ENCODE results near the gene ARAP1.
A peak's percentile ranks its signal among the peaks of the same experiment; 100 is the strongest.

ARAP1 gene

GRCh38 chr11:72685560-72686480 is 66.4 kb downstream of the ARAP1 start:
- DNase-seq (ENCODE audit: low read depth in 2 of 3, low spot score in 2 of 3): peak in 2 of 3 experiments; percentile 40 to 51

DNA sequence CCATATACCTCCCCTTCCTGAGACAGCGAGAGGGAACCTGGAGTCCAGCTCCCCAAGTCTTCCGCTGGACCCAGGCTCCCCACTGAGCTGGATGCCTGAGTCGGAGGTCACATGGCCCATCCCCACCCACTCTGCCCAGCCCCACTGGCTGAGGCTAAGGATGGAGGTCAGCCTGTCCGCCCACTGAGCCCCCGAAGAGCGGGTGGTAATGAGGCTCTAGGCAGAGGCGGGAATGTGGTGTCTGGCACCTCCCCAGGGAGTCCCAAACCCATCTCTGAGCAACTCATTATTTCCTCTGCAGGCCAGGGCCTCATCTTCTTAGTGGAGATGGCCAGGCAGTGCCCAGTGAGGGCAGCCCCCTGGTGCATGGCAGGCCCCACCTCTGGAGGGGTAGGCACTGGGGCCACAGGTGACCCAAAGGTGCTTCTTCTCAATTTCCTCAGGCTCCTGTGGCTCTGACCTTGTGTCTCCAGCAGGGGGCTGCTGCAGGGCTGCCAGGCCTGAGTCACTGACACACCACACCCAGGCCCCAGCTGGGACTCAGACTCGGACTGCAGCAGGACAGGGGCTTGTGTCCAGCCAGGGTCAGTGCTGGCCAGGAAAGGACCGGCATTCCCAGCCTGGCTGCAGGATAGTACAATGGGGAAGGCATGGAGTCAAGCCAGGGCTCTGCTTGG is 67.8 kb downstream of the ARAP1 start:
- no peak for DNase-seq (ENCODE audit: low read depth in 2 of 3, low spot score in 2 of 3)

- peak; percentile 46 to 77 (median 66) for DNase-seq (ENCODE audit: low read depth in 2 of 3, low spot score in 2 of 3)
Measured at GRCh38 chr11:72683782-72684200, 68.4 kb downstream of the ARAP1 start.

DNA sequence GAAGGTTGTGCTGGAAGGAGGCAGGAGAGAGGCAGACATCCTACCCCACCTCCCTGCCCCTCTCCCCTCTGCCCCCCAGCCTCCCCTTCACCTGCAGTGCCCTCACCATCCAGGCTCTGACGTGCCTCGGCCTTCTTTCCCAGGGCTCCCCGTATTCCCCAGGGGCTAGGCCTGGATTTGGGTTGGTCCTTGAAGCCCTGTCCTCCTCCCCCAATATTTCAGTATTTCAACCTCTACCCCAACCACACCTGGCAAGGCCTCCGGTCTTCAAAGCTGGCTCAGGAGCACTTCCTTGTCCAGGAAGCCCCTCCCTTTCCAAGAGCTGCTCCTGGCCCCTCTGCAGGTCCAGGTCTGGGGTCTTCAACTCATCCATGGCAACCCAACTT is 69.4 kb downstream of the ARAP1 start:
- DNase-seq (ENCODE audit: low read depth in 2 of 3, low spot score in 2 of 3): no peak

DNA sequence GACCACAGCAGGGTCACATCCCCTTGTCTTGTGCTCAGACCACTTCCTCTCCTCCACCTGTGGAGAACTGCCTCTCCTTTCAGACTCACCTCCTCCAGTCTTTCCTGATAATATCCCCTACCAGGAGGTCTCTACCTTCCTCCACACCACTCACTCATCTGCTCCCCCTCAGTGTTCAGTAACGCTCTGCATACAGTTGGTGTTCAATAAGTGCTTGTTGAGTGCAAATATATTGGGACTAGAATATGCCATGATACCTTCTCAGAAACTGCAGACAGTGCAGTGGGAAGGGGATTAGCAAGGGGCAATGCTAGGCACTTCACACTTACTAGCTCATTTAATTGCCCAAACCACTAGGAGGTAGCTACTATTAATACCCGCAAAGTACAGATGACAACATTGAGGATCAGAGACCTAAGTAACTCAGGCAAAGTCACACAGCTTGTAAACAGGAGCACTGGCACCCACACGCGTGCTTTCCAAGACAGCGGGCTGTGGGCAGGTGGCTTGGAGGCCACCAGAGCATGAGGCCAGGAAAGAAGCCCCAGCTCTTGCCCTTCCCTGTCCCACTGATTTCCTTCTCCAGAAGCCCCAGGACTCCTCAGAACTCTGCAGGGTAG is 69.9 kb downstream of the ARAP1 start:
- DNase-seq (ENCODE audit: low read depth in 2 of 3, low spot score in 2 of 3): no peak

GRCh38 chr11:72681226-72682153 is 70.7 kb downstream of the ARAP1 start:
- no peak for DNase-seq (ENCODE audit: low read depth in 2 of 3, low spot score in 2 of 3)

GRCh38 chr11:72680624-72681158 is 71.5 kb downstream of the ARAP1 start:
- no peak for DNase-seq (ENCODE audit: low read depth in 2 of 3, low spot score in 2 of 3)

DNA sequence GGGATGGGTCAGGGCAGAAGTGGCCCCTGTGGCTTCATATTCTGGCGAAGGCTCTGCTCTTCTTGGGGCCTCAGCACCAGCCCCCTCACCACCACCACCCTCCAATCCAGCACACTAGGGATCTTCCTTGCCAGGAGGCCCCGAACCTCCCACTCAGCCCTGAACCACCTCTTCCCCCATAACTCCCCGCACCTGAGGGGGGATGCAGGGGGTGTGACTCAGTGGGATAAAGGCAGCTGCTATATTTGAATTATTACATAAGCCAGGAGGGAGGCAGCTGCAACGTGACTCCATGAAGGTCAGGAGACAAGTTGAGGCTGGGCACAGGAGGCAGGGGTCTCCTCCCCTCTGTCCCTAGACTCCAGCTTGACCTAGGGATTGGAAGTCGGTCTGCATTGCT is 72.3 kb downstream of the ARAP1 start:
- DNase-seq (ENCODE audit: low read depth in 2 of 3, low spot score in 2 of 3): no peak

- no peak for DNase-seq (ENCODE audit: low read depth in 2 of 3, low spot score in 2 of 3)
Measured at GRCh38 chr11:72678524-72678923, 73.7 kb downstream of the ARAP1 start.

DNA sequence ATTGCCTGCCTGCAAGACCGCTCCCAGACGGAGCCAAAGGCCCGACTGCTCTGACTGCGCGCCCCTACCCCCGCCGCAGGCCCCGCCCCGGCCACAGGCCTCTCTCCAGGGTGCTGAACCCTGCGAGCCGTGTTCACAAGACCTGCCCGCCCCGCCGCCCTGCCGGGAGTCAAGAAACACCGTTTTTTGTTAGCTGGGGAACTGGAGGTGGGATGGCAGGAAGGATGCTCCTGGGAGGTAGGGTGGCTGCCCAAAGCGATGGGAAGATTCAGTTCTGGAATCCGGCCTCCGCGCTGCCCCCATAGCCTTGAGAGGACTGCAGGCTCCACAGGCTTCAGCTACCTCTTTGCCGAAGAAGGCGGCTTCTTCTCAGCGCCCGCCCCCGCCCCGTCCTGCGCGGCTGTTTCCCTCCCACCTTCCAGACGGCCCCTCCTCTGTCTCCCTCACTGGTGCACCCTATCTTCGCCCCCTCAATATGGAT is 75.3 kb downstream of the ARAP1 start:
- peak in 2 of 3 experiments; percentile 25 to 43 for DNase-seq (ENCODE audit: low read depth in 2 of 3, low spot score in 2 of 3)

DNA sequence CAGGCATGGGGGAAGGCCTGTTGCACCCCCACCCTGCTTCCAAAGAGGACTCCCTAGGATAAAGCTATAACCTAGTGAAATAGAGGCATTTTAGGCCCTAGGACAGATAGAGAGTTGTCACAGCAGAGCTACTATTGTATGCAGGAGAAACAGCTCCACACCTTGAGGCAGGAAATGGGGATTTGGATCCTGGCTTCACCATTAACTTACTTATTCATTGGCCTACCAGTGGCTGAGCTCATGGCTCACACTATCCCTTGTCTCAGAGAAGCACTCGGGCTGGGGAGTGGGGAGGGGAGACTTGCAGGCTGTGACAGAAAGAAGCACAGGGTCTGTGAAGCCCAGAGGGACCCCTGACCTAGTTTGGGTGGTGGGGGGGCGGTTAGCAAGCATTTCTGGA is 77.0 kb downstream of the ARAP1 start:
- no peak for DNase-seq (ENCODE audit: low read depth in 2 of 3, low spot score in 2 of 3)

GRCh38 chr11:72673943-72674828 is 78.0 kb downstream of the ARAP1 start, which contains the start of gene PDE2A:
Gene PDE2A (minus strand): TSS chr11:72674422. CDS start chr11:72674207, 215 bp downstream.
- DNase-seq (ENCODE audit: low read depth in 2 of 3, low spot score in 2 of 3): no peak

DNA sequence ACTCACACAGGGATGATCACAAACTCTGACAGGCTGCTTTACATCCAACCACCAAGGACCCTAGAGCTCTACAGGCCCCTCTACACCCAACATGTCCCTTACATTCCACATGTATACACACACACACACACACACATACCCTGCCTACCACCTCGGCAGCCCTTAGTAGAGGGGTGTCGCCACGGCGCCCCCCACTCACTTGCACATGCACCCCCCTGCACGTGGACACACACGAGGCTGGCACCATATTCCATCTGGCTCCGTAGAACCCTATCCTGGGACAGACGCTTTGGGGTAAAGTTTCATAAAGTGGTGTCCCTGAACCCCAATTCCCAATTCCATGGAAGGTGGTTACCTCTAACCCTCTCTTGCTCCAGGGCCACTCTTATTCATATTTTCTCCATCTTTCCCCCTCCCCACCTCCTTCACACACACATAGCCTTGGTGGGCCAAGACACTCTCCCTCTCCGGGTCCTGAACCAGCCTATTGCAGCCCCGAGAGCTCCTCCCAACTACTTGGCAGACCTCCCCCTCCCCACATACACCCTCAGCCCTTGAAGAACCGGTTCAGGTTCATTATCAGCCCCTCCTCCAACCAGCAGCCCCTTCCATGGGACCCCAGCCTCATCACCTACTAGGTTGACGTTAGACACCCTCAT is 78.8 kb downstream of the ARAP1 start:
- no peak for DNase-seq (ENCODE audit: low read depth in 2 of 3, low spot score in 2 of 3)

GRCh38 chr11:72672597-72673238 is 79.5 kb downstream of the ARAP1 start:
- DNase-seq (ENCODE audit: low read depth in 2 of 3, low spot score in 2 of 3): no peak

- DNase-seq (ENCODE audit: low read depth in 2 of 3, low spot score in 2 of 3): no peak
Measured at GRCh38 chr11:72671152-72672099, 80.8 kb downstream of the ARAP1 start.

- no peak for DNase-seq (ENCODE audit: low read depth in 2 of 3, low spot score in 2 of 3)
Measured at GRCh38 chr11:72670041-72670440, 82.2 kb downstream of the ARAP1 start.

DNA sequence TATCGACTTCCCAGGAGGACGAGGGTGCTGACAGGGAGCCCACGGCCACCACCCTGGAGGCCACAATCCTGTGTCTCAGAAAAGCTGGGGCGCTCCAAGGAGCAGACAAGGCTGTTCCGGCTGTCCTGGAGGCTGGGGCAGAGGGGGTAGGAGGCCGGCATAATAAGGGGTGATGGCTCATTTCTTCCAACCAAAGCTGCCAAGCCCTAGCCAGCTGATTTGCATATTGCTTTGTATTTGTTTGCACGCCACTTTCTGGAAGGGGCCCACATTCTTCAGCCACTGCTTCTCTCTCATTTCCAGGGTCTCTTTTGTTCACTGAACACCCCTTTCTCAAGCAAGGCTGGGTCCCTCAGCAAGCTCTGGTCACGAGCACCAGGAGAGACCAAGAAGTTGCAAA is 82.7 kb downstream of the ARAP1 start:
- no peak for DNase-seq (ENCODE audit: low read depth in 2 of 3, low spot score in 2 of 3)
